K562 (cell line): ENCODE measurements around the gene SENP3. TPM values are rescaled to one million over a fixed set of nuclear protein-coding genes. Genes with fewer than 3 reads are reported as not detected.

ENCODE experiments used
- PRDM10 ChIP-seq: fragments of 450-650 bp; IDR thresholded peaks from 2 replicates; pipeline ENCODE4 v1.6.1; 2018; ENCODE audit not compliant: partially characterized antibody
- ZNF778 ChIP-seq: fragments of 450-650 bp; formaldehyde crosslinking; IDR thresholded peaks from 2 replicates; pipeline ENCODE4 v1.4.0; 2020; ENCODE audit warnings: mild to moderate bottlenecking, moderate library complexity
- polyA plus RNA-seq, 8 experiments: library from polyadenylated mRNA; depleted of rRNA in 4 of 8; stranded (reverse) in 5 of 8; unstranded in 3 of 8; fragments of >200 nt; fragmentation: Nextera tagmentation in 2 of 8; fragmentation: Illumina TruSeq in 1 of 8; extraction: Ambion mirVana in 2 of 8; extraction: Trizol in 1 of 8; gene quantifications; 2 replicates each; pipeline versions ENCODE4 v1.2.1 to v1.2.3, GENCODE V29; 2011 to 2014; ENCODE audit warnings: inconsistent platforms in 1 of 8, missing spikeins in 1 of 8
- total RNA-seq, 7 experiments: library from RNA; depleted of rRNA in 6 of 7; stranded (reverse); fragments of >200 nt in 6 of 7; fragmentation: Illumina TruSeq in 2 of 7; extraction: Trizol in 2 of 7; gene quantifications; 2 replicates each; pipeline versions ENCODE4 v1.2.1 to v1.2.3, GENCODE V29; 2011 to 2021; ENCODE audit warnings: low replicate concordance in 1 of 7
- TF ChIP-seq, protein P1 (sequence below): IDR thresholded peaks from 2 replicates; pipeline ENCODE4 v1.6.1; 2016; ENCODE audit warnings: missing genetic modification characterization, missing compliant biosample characterization

Gene SENP3
- total and polyA plus RNA-seq, 9 of the 15 experiments (the other 6 are each of a cell fraction or from before 2014, with no cell fraction given): 0.63 to 102 (median 78.8) TPM

DNA sequence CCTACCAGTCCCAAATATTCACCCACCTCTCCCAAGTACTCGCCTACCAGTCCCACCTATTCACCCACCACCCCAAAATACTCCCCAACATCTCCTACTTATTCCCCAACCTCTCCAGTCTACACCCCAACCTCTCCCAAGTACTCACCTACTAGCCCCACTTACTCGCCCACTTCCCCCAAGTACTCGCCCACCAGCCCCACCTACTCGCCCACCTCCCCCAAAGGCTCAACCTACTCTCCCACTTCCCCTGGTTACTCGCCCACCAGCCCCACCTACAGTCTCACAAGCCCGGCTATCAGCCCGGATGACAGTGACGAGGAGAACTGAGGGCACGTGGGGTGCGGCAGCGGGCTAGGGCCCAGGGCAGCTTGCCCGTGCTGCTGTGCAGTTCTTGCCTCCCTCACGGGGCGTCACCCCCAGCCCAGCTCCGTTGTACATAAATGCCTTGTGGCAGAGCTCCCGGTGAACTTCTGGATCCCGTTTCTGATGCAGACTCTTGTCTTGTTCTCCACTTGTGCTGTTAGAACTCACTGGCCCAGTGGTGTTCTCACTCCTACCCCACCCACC is 47.8 kb upstream of the SENP3 start (continued):
- TF ChIP-seq, protein P1, sequence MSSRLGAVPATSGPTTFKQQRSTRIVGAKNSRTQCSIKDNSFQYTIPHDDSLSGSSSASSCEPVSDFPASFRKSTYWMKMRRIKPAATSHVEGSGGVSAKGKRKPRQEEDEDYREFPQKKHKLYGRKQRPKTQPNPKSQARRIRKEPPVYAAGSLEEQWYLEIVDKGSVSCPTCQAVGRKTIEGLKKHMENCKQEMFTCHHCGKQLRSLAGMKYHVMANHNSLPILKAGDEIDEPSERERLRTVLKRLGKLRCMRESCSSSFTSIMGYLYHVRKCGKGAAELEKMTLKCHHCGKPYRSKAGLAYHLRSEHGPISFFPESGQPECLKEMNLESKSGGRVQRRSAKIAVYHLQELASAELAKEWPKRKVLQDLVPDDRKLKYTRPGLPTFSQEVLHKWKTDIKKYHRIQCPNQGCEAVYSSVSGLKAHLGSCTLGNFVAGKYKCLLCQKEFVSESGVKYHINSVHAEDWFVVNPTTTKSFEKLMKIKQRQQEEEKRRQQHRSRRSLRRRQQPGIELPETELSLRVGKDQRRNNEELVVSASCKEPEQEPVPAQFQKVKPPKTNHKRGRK (tag): no peak
- TF ChIP-seq ZNF778: no peak
- no peak for TF ChIP-seq PRDM10
